Trophoblast cell (in vitro differentiated cells and primary cell): ENCODE data around the gene JSRP1.
A peak's percentile ranks its signal among the peaks of the same experiment; 100 is the strongest.

Experiments
- DNase-seq, 2 donors: peaks; one replicate each; pipeline ENCODE4 v3.0.0-alpha.2; 2016
- H2AFZ ChIP-seq: 2 replicates; pipeline ENCODE4 v1.6.1; 2013; ENCODE audit warnings: low read length, moderate library complexity, mild to moderate bottlenecking; ENCODE audit not compliant: insufficient read depth, poor library complexity
- H2AK5ac ChIP-seq: 2 replicates; pipeline ENCODE4 v1.6.1; 2013; ENCODE audit warnings: mild to moderate bottlenecking, low read length
- H2BK120ac ChIP-seq: 2 replicates; pipeline ENCODE4 v1.6.1; 2013; ENCODE audit warnings: low read length, mild to moderate bottlenecking, moderate library complexity; ENCODE audit not compliant: insufficient read depth, poor library complexity
- H2BK12ac ChIP-seq: 2 replicates; pipeline ENCODE4 v1.6.1; 2013; ENCODE audit warnings: mild to moderate bottlenecking, low read length, moderate library complexity
- H2BK5ac ChIP-seq: 2 replicates; pipeline ENCODE4 v1.6.1; 2013; ENCODE audit warnings: low read length, low read depth, moderate library complexity, mild to moderate bottlenecking; ENCODE audit not compliant: poor library complexity
- H3K14ac ChIP-seq: 2 replicates; pipeline ENCODE4 v1.6.1; 2013; ENCODE audit warnings: mild to moderate bottlenecking, low read length
- H3K18ac ChIP-seq: 2 replicates; pipeline ENCODE4 v1.6.1; 2013; ENCODE audit warnings: mild to moderate bottlenecking, low read length
- H3K23ac ChIP-seq: 2 replicates; pipeline ENCODE4 v1.6.1; 2013; ENCODE audit warnings: low read length
- H3K27ac ChIP-seq: 2 replicates; pipeline ENCODE4 v1.5.1; 2013; ENCODE audit warnings: low read depth, mild to moderate bottlenecking, inconsistent platforms, low read length, moderate library complexity
- H3K27me3 ChIP-seq: 2 replicates; pipeline ENCODE4 v1.6.1; 2013; ENCODE audit warnings: inconsistent platforms, mild to moderate bottlenecking, low read length, moderate library complexity; ENCODE audit not compliant: insufficient read depth
- H3K36me3 ChIP-seq, 2 experiments: 1 replicate in 1 of 2; 2 replicates in 1 of 2; pipeline ENCODE4 v1.6.1; 2013; ENCODE audit warnings: low read length in 2 of 2, mild to moderate bottlenecking in 2 of 2, moderate library complexity in 1 of 2; ENCODE audit not compliant: insufficient read depth in 2 of 2, control insufficient read depth in 1 of 2
- H3K4ac ChIP-seq: 2 replicates; pipeline ENCODE4 v1.6.1; 2013; ENCODE audit warnings: low read depth, mild to moderate bottlenecking, low read length, moderate library complexity
- H3K4me1 ChIP-seq, 2 experiments: 1 replicate in 1 of 2; 2 replicates in 1 of 2; pipeline ENCODE4 v1.6.1; 2013; ENCODE audit warnings: low read length in 2 of 2, mild to moderate bottlenecking in 2 of 2, moderate library complexity in 1 of 2; ENCODE audit not compliant: insufficient read depth in 2 of 2, control insufficient read depth in 1 of 2
- H3K4me2 ChIP-seq: 2 replicates; pipeline ENCODE4 v1.6.1; 2013; ENCODE audit warnings: inconsistent platforms, mild to moderate bottlenecking, low read length, moderate library complexity
- H3K4me3 ChIP-seq: 2 replicates; pipeline ENCODE4 v1.5.1; 2013; ENCODE audit warnings: mild to moderate bottlenecking, low read depth, low read length, inconsistent platforms
- H3K79me1 ChIP-seq: one replicate; pipeline ENCODE4 v1.6.1; 2013; ENCODE audit warnings: low read length
- H3K79me2 ChIP-seq: 2 replicates; pipeline ENCODE4 v1.6.1; 2013; ENCODE audit warnings: low read length, mild to moderate bottlenecking; ENCODE audit not compliant: control insufficient read depth, insufficient read depth, poor library complexity
- H3K9ac ChIP-seq: 2 replicates; pipeline ENCODE4 v1.6.1; 2013; ENCODE audit warnings: mild to moderate bottlenecking, low read length
- H3K9me3 ChIP-seq: 2 replicates; pipeline ENCODE4 v1.6.1; 2013; ENCODE audit warnings: low read depth, mild to moderate bottlenecking, control low read depth, inconsistent platforms, low read length; ENCODE audit not compliant: insufficient read depth
- H4K12ac ChIP-seq: 2 replicates; pipeline ENCODE4 v1.6.1; 2013; ENCODE audit warnings: low read depth, mild to moderate bottlenecking, low read length, moderate library complexity
- H4K8ac ChIP-seq: 2 replicates; pipeline ENCODE4 v1.6.1; 2013; ENCODE audit warnings: low read depth, mild to moderate bottlenecking, low read length, moderate library complexity
- H4K91ac ChIP-seq: one replicate; pipeline ENCODE4 v1.6.1; 2013; ENCODE audit warnings: low read depth, mild to moderate bottlenecking, low read length, moderate library complexity
- WGBS: extraction: QIAGEN DNeasy Blood & Tissue Kit; methylation state at CpG from one replicate; pipeline ENCODE4 v1.1.7; 2013; ENCODE audit warnings: missing lambda C conversion rate; ENCODE audit not compliant: insufficient read length, insufficient coverage; ENCODE audit errors: extremely low coverage; 5-methylcytosine and 5-hydroxymethylcytosine counted together

Gene JSRP1

DNA sequence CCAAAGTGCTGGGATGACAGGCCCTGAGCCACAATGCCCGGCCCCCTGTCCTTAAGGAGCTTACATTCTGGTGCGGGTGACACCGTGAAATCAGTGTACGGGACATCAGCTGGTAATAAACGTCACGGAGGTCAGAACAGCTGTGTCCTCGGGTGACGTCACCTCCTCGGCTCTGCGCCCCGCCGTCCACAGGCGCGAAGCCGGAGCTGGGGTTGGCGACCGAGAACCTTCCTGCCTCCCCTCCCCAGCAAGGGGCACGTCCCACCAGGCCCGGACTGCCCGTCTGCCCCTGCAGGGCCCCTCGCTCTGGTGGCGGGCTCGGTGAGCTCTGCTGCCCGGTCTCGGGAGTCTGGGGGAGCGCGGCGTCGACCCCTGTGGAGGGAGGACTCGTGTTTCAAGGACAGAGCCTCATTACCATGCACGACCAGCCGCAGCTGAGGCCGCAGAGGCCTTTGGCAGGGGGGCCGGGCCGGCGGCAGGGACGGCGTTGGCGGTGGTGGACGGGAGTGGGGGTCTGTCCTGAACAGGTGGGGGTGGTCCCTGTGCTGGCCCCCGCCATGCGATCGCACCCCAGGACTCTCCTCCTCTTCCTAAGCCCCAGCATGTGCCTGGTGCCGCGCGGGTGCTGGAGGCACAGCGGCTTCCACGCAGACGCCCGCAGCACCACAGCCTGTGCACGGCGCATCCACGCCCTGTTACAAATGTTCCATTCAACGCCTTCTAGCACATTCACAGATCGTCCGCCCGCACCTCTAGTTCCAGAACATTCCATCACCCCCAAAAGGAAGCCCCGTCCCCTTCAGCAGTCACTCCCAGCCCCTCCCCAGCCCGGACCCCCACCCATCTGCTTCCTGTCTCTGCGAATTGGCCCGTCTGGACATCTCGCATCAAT is 46.3 kb upstream of the JSRP1 start:
- H3K27ac ChIP-seq: no peak overlapping the region
- peak in 1 of 2 donors; percentile 39 for DNase-seq
- no peak overlapping the region for H2BK12ac ChIP-seq
- no peaks in the 10 kb centered on the region for H3K79me1 ChIP-seq
- H3K14ac ChIP-seq: no peak overlapping the region
- no peak overlapping the region for H4K91ac ChIP-seq
- no peak overlapping the region for H3K18ac ChIP-seq
- no peak overlapping the region for H2BK120ac ChIP-seq
- no peaks in the 10 kb centered on the region for H3K9me3 ChIP-seq
- H4K12ac ChIP-seq: no peak overlapping the region
- peaks cover 19% of the 10 kb centered on the region for H3K27me3 ChIP-seq
- no peak overlapping the region for H2AK5ac ChIP-seq
- H2BK5ac ChIP-seq: no peak overlapping the region
- H4K8ac ChIP-seq: no peak overlapping the region
- H2AFZ ChIP-seq: no peak overlapping the region
- no peak overlapping the region for H3K4me3 ChIP-seq
- H3K4me1 ChIP-seq: no peaks in the 10 kb centered on the region
- H3K4ac ChIP-seq: no peak overlapping the region
- WGBS: no CpG with 5 or more reads among the region's 62 CpGs
- no peaks in the 10 kb centered on the region for H3K36me3 ChIP-seq
- no peak overlapping the region for H3K9ac ChIP-seq
- H3K79me2 ChIP-seq: no peaks in the 10 kb centered on the region
- H3K4me2 ChIP-seq: peak overlapping the region; percentile 23
- H3K23ac ChIP-seq: no peak overlapping the region

DNA sequence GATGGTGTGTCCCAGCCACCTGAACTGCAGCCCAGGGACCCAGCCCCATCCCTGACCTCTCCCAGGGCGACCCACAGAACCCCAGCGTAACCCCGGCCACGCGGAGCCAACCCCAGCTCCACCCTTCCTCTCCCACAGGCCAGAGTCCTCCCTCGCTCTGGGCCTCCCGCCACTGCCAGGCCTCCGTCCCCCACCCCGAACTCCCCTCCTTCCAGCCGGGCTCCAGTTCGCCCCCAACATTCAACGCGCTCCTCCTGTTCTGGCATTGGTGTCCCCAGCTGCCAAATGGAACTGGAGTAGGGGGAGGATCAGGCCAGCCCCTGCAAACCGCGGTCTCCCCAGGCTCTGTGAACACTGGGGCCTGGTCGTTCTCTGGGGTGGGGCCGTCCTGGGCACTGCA is 44.3 kb upstream of the JSRP1 start:
- Histone ChIP-seq H2BK12ac (no peak overlapping the region), H4K12ac (no peak overlapping the region), H3K9me3 (no peaks in the 10 kb centered on the region), H3K36me3 (no peaks in the 10 kb centered on the region), H3K14ac (no peak overlapping the region), H3K4me3 (no peak overlapping the region), H3K18ac (no peak overlapping the region), H3K27ac (no peak overlapping the region), H2AK5ac (no peak overlapping the region), H2AFZ (no peak overlapping the region), H3K79me1 (no peaks in the 10 kb centered on the region), H2BK120ac (no peak overlapping the region), H3K23ac (no peak overlapping the region), H4K91ac (no peak overlapping the region), H2BK5ac (no peak overlapping the region), H4K8ac (no peak overlapping the region), H3K79me2 (no peaks in the 10 kb centered on the region), H3K4ac (no peak overlapping the region), H3K4me1 (no peaks in the 10 kb centered on the region), H3K4me2 (no peak overlapping the region), H3K27me3 (peaks cover 6% of the 10 kb centered on the region), H3K9ac (no peak overlapping the region)
- DNase-seq: no peak
- no CpG with 5 or more reads among the region's 17 CpGs for WGBS

DNA sequence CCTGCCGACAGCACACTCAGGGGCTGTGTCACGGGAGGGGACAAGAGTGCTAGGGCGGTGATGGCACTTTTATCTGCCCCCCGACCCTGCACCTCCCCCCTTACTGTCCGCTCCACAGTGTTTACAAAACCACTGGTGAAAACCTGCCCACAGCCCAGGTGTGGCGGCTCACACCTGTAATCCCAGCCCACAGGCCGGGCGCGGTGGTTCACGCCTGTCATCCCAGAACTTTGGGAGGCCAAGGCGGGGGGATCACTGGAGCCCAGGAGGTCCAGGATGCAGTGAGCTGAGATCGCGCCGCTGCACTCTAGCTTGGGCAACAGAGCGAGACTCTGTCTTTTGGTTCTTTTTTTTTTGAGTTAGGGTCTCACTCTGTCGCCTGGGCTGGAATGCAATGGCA is 39.9 kb upstream of the JSRP1 start:
- H2BK120ac ChIP-seq: no peak overlapping the region
- no peak overlapping the region for H3K4ac ChIP-seq
- H3K79me2 ChIP-seq: no peaks in the 10 kb centered on the region
- no peaks in the 10 kb centered on the region for H3K79me1 ChIP-seq
- no peak overlapping the region for H2BK5ac ChIP-seq
- no peak overlapping the region for H3K4me3 ChIP-seq
- H2BK12ac ChIP-seq: no peak overlapping the region
- WGBS: no CpG with 5 or more reads among the region's 16 CpGs
- no peak overlapping the region for H3K27ac ChIP-seq
- no peak overlapping the region for H3K18ac ChIP-seq
- H3K4me1 ChIP-seq: peaks cover 4 to 6% of the 10 kb centered on the region in 2 experiments
- no peak overlapping the region for H4K8ac ChIP-seq
- no peak overlapping the region for H4K12ac ChIP-seq
- no peak overlapping the region for H4K91ac ChIP-seq
- no peak overlapping the region for H3K4me2 ChIP-seq
- peaks cover 6% of the 10 kb centered on the region for H3K9me3 ChIP-seq
- no peak for DNase-seq
- H2AFZ ChIP-seq: no peak overlapping the region
- no peak overlapping the region for H2AK5ac ChIP-seq
- H3K36me3 ChIP-seq: no peaks in the 10 kb centered on the region
- no peak overlapping the region for H3K23ac ChIP-seq
- no peak overlapping the region for H3K9ac ChIP-seq
- H3K14ac ChIP-seq: no peak overlapping the region
- peaks cover 13% of the 10 kb centered on the region for H3K27me3 ChIP-seq

DNA sequence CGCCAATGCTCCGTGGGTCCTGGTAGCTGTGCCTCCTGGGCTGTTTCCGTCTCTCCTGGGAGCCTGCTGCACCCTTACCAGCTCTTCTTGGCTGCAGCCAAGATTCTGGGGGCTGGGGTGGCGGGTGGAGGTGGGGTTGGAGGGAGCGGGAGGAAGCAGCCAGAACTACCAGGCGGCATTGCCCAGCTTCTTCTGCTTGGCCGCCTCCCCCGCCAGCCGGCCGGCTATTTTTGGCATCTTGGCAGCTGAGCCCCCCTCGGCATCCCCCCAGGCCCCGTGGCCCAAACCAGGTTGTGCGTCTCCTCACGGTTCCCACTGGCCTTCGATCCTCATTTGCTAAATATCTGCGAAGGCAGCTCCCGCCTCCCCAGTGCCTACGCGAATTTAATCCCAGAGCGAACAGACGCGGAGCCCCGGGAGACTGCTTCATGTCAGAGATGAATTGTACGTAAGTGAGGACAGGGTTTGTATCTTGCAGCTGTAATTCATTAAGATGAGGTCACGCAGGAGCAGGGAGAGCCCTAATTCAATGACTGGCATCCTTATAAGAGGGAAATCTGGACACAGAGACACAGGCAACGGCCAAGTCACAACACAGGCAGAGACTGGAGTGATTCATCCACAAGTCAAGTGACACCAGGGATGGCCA is 38.6 kb upstream of the JSRP1 start:
- H3K14ac ChIP-seq: no peak overlapping the region
- no peaks in the 10 kb centered on the region for H3K79me2 ChIP-seq
- H3K9me3 ChIP-seq: peaks cover 16% of the 10 kb centered on the region
- H2BK120ac ChIP-seq: no peak overlapping the region
- peaks cover 9 to 19% of the 10 kb centered on the region in 2 experiments for H3K4me1 ChIP-seq
- no peak for DNase-seq
- no peak overlapping the region for H3K4ac ChIP-seq
- H2AK5ac ChIP-seq: no peak overlapping the region
- no CpG with 5 or more reads among the region's 26 CpGs for WGBS
- H2BK5ac ChIP-seq: no peak overlapping the region
- no peak overlapping the region for H3K27ac ChIP-seq
- no peak overlapping the region for H4K91ac ChIP-seq
- H2BK12ac ChIP-seq: no peak overlapping the region
- H3K4me2 ChIP-seq: no peak overlapping the region
- no peak overlapping the region for H3K18ac ChIP-seq
- H4K12ac ChIP-seq: no peak overlapping the region
- H3K79me1 ChIP-seq: no peaks in the 10 kb centered on the region
- peaks cover 26% of the 10 kb centered on the region for H3K27me3 ChIP-seq
- no peak overlapping the region for H4K8ac ChIP-seq
- H2AFZ ChIP-seq: no peak overlapping the region
- H3K36me3 ChIP-seq: no peaks in the 10 kb centered on the region
- no peak overlapping the region for H3K4me3 ChIP-seq
- no peak overlapping the region for H3K9ac ChIP-seq
- H3K23ac ChIP-seq: no peak overlapping the region
